Activated CD8-positive, alpha-beta memory T cell treated with anti-CD3 and anti-CD28 coated beads, Interleukin-2, amount 50 U/mL, for 48 hours (primary cell): Measurements from ENCODE around the gene SMIM38.
"Not testable (repeated sequence)": the region's sequence is repeated elsewhere in the genome, so short reads cannot be mapped to it uniquely, and the experiment has no call there.

Experiments
- DNase-seq: peaks from one replicate; pipeline ENCODE4 v3.0.0-alpha.2; 2020

Gene SMIM38

GRCh38 chr11:69122630-69123431, 32.9 kb upstream of the SMIM38 start:
- DNase-seq, result peak; percentile 85

- no peak for DNase-seq
Observed at GRCh38 chr11:69123593-69124545, 31.9 kb upstream of the SMIM38 start.

- DNase-seq, result no peak
Observed at GRCh38 chr11:69125861-69126260, 29.9 kb upstream of the SMIM38 start.

GRCh38 chr11:69126286-69126685, 29.4 kb upstream of the SMIM38 start:
- no peak for DNase-seq

GRCh38 chr11:69127081-69127850, 28.5 kb upstream of the SMIM38 start:
- DNase-seq, result no peak

GRCh38 chr11:69127884-69128283, 27.9 kb upstream of the SMIM38 start:
- DNase-seq, result no peak

- DNase-seq, result no peak
Observed at GRCh38 chr11:69129053-69129452, 26.7 kb upstream of the SMIM38 start.

GRCh38 chr11:69129647-69130046, 26.1 kb upstream of the SMIM38 start:
- no peak for DNase-seq

- DNase-seq, result no peak
Observed at GRCh38 chr11:69130654-69131053, 25.1 kb upstream of the SMIM38 start.

GRCh38 chr11:69131121-69131566, 24.6 kb upstream of the SMIM38 start:
- no peak for DNase-seq

GRCh38 chr11:69131644-69132300, 24.0 kb upstream of the SMIM38 start:
- DNase-seq, result no peak

- no peak for DNase-seq
Observed at GRCh38 chr11:69132301-69132670, 23.4 kb upstream of the SMIM38 start.

- no peak for DNase-seq
Observed at GRCh38 chr11:69133251-69133650, 22.5 kb upstream of the SMIM38 start.

GRCh38 chr11:69134182-69134581, 21.6 kb upstream of the SMIM38 start:
- DNase-seq, result not testable (repeated sequence)

GRCh38 chr11:69134957-69135356, 20.8 kb upstream of the SMIM38 start:
- DNase-seq, result no peak

- DNase-seq, result no peak
Observed at GRCh38 chr11:69135420-69136363, 20.0 kb upstream of the SMIM38 start.

GRCh38 chr11:69136471-69136870, 19.3 kb upstream of the SMIM38 start:
- DNase-seq, result no peak

- no peak for DNase-seq
Observed at GRCh38 chr11:69137151-69137844, 18.4 kb upstream of the SMIM38 start.

- DNase-seq, result no peak
Observed at GRCh38 chr11:69138265-69138664, 17.5 kb upstream of the SMIM38 start.

GRCh38 chr11:69140161-69140560, 15.6 kb upstream of the SMIM38 start:
- DNase-seq, result not testable (repeated sequence)

- no peak for DNase-seq
Observed at GRCh38 chr11:69140635-69141034, 15.1 kb upstream of the SMIM38 start.
